T-helper 1 cell (primary cell): Measurements from ENCODE around the gene CD46.

Source experiments
- DNase-seq, 5 donors: peaks; one replicate each; pipeline ENCODE4 v3.0.0-alpha.2; 2012 to 2020

The CD46 gene

DNA sequence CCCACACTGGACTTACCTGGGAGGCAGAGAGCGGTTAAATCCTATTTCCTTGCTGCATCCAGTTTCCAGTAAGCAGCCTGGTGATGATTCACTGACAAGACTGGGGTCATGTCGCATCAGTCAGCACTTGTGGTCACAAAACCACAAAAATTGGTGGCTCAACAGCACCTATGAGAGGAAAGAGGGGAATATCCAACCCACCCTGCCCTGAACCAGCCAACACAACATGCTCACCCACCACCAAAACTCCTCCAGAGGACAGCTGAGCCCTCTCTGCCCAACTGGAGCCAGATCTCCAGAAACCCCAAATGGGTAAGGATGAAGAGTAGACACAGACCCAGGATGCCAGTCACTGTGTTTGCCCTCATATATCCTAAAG, 64.0 kb downstream of the CD46 start:
- peak in 1 of 5 donors; percentile 50 for DNase-seq

DNA sequence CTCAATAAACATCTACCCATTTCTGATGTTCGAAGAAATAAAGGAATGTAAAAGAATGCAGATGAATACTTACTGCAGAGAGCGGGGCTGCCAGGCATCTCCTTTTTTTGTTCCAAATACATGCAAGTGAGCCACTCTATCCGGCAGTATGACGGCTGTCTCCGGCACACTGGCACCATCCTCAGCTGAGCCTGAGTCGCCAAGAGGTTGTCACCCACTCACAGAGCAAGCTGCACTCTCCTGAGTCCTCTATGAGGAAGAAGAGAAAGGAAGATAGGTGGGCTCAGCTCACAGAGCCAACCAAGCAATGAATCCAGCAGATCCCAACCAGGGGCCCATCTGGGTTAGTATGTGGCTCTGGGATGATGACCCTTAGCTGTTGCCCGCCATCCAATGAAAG, 65.3 kb downstream of the CD46 start:
- no peak for DNase-seq

DNA sequence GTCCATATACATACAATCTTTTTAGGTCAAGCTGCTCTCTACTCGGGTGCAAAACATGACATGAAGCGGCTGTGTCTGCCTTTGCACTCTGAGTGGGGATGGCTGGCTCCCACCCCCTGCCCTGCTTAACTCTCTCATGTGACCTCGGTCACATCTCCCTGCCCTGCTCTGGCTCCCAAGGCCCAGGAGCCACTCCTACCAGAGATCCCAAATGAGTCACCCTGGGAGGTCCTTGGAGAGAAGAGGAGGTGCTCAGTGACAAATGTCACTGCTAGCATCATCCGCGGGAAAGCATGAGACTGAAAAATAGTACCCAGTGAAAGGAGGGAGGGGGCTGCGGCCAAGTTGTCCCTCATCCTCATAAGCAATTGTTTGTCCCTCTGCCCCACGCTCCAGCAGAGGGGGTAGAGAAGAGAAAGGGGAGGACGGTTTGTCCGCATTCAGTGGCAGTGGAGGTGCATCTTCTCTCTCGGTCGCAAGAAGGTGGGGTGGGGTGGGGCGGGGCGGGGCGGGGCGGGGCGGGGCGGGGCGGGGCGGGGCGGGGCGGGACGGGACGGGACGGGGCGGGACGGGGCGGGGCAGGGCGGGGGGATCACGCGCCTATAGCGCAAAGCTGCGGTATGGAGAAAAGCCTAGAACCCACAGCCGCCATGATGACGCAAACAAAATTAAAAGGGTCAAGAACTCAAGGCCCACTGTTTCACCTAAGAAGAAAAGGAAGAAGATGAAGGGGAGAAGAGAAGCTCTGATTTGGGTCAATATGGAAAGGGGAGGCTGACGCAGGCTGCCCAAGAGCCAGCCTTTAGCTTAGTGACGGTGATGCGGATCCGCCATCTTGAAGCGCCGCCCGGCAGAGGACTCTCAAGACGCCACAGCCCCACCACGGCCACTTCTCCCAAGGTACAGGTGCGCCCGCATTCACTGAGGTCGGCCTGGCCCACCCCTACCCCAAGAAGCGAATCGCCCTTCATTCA, 66.2 kb downstream of the CD46 start:
- no peak for DNase-seq

DNA sequence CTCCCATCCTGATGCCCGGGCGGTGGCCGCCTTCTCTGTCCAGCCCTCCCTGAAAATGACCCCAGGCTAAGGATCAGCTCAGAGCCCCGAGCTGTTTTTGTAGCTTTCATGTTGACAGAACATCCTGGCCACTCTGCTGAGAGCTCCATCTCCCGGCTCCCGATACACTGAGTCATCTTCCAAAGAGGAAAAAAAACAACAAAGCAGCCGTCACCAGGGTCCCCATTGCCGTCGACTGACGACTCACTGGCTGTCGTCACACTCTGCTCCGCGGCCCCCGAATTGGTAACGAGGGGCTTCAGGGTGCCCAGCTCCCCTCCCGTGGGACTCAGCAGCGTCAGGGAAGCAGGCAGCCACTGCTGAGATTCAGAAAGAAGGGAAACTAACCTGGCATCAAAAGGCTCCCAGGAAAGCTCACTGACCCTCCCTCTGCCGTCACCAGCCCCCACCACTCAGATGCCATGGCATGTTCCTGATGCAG, 67.2 kb downstream of the CD46 start:
- DNase-seq = no peak

DNA sequence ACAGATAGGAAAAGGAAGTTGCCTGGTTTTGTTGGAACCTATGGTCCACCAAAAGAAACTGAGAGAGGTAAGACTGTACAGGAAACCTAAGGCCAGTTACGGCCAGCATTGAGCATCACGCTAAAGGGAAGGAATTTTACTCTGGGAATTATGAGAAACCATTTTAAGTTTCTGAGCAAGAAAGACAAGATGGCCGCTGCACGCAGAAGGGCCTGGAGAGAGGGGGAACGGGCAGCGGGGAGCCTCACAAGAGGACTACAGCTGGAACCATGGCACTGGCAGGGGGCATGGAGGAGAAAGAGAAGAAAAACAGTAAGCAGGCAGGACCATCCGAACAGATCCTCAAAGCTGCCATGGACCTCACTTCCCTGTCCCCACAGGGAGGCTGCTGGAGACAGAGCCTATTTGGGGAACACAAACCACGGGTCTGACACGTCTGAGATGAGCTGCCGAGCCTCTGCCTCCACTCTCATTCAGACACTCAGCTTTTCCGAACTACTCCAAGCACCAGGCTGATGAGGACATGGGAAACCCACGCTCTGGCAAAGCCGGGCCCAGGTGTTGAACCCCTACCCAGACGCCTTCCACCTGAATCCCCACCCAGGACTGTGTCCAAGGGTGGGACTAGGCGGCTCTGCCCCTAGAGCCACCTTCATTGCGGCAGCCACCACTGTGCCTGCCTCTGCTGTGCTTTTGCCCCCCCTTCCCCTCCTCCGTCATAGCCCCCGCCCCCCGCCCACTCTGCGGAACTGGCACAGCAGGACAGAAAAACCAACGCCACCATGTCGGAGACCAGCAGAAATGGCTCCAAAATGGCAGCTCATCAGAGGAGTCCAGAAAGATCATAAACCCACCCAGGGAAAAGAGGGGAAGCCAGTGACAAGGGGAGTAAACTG, 69.0 kb downstream of the CD46 start:
- DNase-seq = no peak

DNA sequence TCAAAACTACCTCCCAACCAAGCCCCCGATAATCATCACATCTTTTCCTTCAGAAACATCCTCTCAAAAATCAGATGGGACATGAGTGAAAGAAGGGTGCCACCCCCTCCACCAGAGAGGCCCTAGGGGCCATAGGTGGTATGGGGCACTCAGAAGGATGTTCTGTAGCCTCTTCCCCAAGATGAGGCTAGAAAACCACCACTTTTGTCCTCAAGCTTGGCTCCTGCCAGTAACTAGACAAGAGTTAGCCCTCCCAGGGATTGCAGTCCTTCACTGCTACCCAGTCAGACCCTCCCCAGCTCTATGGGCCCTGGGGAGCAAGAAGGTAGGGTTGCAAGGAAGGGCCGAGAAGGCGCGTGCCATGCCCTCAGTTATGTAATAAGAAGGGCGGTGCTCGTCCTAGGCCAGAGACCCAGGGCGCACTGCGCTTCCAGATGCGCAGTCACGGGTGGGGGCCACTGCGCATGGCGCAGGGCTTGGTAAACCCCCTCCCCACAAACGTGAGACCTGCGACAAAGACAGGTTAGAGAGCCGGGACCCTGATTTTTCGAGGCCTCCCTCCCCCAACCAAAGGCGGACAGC, 69.7 kb downstream of the CD46 start:
- no peak for DNase-seq

DNA sequence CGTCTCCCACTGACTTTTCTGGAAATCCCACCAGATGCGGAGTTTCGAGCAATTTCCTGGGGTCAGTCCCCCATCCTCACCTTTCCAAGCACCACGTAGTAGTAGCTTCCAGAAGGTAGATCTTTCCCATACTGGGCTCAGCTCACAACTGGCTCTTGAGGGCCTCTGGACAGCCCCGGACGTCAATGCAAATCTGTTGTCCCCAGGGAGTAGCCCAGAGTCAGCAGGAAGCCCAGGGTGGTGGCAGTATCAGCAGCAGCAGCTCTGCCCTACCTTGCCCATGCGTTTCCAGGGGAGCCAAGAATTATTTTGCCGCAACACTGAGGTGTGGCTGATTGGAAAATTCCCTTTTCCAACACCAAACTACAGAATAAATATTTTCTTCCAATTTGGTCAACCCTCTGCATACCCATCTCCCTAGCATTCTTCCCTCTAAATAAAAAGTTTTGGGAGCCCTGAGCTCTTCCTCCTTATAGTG, 70.3 kb downstream of the CD46 start:
- DNase-seq = no peak

DNA sequence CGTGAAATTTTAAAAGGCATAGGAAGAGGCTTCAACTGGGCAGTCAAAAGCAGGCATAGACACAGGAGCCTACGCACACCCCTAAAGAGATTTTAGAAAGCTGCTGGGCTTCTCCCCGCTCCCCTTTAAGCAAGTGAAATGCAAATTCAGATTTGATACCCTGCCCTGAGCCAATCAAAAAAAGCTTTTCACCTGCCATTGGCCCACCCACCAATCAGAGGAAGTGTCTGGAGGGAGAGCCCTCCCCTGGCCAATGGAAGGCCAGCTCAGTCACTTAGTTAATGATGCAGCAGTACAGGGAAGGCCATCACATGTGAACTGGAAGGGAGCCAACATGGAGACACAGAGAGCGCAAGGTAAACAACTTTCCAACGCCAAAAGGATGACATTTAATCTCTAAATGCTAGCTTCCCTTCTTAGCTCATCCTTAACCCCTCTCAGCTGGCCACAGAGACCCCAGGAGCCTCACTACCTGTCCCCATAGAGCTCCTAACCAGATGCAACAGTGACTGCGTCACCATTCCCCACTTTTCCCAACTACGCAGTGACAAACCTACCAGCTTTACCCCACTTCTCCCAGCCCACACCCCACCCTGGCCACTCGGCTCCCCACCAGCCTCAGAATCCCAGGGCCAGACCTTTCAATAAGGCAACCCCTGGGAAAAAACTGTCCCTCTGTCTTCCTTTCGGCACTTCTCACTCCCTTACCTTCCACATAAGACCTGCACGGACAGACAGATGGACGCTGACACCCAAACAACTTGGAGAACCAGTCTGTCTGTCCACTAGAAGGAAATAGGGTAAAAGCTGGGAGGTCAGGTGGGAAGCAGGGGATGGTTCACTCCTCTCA, 71.0 kb downstream of the CD46 start:
- peak in 4 of 5 donors; percentile 40 to 65 (median 55) for DNase-seq

DNA sequence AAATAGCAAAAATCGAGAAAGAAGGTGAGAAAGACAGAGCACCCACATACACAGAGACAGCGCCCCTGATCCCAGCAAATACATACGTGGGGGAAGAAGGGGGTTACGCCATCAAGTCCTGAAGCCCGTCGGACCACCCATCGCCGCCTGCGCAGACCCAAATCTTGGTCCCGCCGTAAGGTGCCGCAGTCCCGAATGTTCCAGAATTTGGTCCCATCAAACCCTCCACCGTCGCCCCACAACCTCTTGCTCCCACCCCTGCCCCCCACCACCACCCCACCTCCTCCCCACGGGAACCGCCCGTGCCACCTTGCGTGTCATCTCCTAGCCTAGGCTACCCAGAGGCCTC, 71.7 kb downstream of the CD46 start:
- no peak for DNase-seq

DNA sequence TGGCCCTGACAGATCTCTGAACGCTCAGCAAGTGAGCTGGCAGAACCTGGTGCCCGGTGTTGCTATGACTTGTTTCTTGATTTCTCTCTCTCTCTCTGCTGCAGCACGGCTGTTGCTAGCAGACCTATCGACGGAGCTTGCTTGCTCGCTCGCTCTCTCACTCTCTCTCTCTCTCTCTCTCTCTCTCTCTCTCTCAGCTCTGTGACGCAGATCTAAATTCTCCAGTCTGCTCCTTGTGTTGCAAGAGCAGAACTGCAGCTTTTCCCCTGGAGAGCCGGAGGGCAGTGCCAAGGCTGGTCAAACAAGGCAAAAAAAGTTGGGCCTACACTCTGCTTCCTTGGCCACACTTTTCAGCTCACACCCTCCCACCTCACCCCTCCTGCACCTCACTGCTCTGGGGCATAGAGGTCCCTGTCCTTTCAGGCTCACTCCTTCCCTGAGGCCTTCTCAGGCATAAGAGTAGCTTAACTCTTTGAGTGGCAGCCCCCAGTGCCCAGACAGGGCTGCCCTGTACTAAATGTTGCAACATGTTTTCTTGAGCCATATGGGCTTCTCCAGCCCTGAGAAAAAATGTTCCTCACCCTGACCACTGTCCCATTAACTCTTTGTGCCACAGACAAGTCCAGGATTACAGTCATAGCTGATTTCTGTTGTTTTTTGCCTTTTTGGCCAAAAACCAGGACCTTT, 72.2 kb downstream of the CD46 start:
- DNase-seq = peak; percentile 49 to 92 (median 71)

DNA sequence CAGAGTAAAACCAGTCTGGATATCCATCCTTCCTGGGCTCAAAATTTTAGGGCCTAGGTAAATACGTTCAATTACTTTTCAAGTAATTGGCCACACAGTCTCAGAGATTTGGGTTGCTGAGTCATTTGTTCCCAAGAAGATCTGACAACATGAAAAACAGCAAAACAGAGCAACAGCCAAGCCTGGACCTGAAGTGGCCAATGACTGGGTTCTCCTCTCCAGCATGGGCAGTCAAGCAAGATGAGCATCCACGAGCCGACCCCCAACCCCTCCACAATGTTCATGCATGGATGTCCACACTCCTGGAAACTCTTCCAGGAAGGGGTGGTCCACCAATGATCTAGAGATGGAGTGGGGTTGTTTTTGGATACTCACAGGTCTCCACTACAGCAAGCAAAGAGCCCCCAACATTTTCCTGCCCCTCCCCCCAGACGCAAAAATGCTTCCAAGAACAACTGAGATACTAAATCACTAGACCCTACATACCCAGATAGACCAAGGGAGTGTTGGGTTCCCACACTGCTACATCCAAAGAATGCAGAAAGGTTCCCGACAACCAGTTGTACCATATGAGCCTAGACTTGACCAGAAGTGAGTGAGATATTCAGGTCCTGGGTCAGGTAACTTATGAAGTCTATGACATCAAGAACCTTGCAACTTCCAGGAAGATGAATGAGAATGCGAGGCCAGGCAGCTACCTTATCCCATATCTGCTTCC, 73.0 kb downstream of the CD46 start:
- DNase-seq = peak in 1 of 5 donors; percentile 59

DNA sequence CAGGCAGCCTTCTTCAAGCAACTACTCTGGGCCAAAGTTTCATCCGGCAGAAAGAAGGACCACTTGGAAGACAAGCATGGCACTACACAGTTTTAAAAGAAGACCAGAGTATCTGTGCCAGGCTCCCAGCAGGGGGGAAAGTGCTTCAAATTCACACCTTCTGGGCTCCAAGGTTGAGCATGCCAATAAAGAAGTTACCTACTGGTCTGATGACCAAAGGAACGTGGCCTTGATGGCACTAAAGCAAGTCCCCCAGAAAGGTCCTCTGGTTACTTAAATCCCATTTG, 73.5 kb downstream of the CD46 start:
- DNase-seq = no peak

DNA sequence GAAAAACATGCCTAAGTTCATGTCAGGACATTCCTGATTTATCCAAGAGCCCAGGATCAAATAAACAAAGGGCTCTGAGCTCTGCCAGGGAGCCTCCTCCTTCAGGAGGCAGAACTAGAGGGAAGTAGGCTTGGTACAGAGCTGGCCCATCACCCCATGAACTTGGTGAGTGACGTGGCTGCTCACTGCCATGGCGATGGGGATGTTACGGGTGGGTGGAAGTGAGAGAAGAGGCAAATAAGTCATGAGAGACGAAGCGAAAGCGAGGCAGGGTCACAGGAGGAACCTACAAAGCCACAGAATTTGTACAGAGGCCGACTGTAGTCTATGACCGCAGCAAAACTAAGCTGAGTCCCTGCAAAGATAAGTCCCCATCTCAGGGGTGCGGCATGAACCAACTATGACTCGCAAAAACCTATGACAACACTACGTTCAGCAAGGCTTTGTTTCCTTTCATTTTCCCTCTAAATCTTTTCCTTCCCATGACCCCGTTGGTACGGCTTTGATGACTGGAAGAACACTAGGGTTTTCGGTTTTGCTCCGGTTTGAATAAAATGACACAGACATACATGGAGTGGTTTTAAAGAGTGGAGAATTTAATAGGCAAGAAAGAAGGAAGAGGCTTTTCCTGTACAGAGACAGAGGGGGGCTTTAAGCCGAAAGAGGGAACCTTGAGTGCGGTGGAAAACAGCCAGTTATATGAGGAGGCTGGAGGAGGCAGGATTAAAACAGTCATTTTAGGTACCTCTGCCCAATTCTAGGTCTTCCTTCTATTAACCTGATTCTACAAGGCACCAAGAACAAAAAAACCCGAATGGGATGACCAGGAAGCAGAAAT, 74.1 kb downstream of the CD46 start:
- peak; percentile 49 to 95 (median 72) for DNase-seq

DNA sequence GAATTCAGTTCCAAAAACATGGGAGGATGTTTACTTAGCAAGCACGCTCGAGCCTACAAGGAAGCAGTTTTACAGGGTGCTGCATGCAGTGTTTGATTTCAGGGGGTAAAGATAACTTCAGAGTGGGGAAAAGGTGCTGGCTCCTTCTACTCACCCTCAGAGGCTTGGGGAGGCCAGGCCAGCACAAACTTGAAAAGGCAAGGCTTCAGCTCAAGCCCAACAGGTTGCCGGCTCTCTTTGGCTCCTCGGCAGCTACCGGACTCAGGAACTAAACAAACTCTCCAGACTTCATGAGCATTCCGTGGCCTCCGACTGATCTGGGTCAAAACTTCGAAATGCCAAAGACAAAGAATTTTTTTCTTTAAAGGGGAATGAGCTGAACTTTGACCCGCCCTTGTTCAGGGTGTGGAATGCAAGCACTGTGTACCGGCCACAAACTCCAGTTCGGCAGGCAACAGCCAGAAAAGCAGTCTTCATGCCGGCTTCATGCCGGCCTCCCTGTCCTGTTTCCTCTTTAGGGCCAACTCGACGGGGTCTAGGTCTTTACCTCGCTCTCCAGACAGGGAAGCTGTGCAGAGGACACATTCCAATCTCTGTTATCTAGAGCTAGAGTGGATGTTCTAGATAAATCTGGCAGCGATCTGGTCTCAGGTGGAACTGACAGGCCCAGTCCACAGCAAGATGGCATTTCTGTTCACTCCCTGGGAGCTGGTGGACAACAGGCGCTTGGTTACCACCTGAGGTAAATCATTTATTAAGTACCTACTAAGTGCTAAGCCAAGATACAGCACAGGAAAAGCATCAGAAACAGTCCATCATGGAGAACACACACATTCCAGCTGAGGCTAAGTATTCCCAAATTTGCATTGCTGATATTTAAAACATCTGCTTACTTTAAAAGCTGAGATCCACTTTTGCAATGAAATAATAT, 75.0 kb downstream of the CD46 start:
- no peak for DNase-seq

DNA sequence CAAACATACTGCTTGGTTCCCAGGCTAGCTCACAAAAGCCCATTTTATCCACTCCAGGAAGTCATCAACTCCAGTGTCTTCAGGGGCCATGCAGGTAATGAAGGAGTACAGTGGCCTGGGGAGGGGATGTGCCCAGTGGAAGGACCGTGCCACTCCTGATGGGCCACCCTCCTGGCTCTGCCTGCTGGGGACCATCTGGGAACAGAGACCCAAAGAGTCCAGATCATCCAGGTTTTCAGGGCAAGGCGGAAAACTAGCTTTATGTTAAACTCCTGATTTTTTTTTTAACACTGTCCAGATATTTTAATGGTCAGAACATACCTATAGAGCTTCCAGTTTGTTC, 75.6 kb downstream of the CD46 start:
- DNase-seq = no peak

DNA sequence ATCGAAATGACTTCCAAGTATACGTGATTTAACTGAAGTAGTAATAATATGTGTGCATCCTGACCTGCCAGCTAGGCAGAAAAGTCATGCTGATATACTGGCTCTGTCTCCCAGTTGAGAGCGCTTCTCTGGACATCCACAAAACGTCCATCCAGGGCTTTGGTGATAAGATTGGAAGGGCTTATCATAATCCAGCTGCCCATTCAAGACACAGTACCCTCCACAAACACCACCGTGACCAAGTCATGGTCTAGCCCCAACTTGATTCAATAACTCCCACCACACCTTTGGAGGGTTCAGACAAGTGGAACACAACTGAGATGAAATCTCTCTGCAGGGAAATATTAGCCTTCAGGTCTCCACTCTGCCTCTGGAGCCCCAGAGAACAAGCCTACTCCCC, 76.2 kb downstream of the CD46 start:
- no peak for DNase-seq

DNA sequence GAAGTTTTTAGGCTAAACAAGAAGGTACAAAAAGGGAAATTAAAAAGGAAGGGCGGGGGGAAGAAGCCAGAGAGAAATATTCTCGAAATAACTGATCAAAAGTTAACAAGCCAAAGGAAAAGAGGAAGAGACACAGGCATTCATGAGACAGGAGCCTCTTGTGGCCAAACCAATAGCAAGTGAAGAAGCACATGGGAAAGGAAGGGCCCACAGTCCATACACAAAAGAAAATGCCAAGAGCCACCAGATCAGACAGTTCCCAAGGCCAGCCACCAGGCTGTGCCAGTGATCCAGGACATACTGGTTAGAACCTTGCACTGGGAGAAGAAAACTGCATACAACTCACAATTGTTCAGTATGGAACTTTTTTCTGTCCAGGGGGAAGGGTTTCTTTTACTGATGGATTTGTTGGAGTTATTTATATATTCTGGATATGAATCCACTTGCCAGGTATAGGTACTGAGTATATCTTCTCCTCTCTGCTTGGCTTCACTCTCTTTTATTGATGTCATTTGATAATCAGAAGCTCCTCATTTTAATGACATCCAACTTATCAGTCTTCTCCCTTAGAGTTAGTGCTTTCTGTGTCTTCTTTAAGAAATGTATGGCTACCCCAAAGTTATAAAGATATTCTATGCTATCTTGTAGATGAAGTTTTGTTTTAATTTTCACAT, 76.8 kb downstream of the CD46 start:
- DNase-seq = peak in 4 of 5 donors; percentile 49 to 68 (median 52)

DNA sequence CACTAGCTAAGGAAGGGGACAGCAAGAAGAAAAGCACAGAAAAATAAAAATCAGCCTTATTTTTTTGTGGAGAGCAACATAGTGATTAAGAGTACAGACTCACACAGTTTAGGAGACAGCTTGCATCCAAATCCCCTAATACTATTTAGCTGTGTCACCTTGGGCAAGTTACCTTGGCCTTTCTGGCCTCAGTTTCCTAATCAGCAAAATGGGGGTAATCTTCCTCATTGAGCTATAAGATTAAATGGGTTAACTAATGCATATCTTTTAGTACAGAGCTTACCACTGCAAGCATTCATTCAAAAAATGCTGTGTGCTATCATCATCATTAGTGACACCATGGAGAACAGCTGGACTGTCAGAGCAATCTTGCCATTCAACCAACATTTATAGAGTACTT, 77.7 kb downstream of the CD46 start:
- DNase-seq = no peak
